Endothelial cell of umbilical vein (primary cell): Measurements from ENCODE around the gene MLIP. TPM values are rescaled to one million over a fixed set of nuclear protein-coding genes. Genes with fewer than 3 reads are reported as not detected.

Experiments
- BruUV-seq: library from RNA; stranded (reverse); fragments of 400-500 nt; replicated peaks from 2 replicates; lab custom pipeline; 2021; lab: Mats Ljungman, UMichigan
- CTCF ChIA-PET: fragments of 300-600, 350-600 bp; sonication (Branson Sonifier 250); formaldehyde crosslinking; loops from one replicate; lab custom pipeline; 2021; ENCODE audit warnings: antibody characterized with exemption, inconsistent platforms; lab: Charles Lee
- POLR2A ChIA-PET: fragments of 300-600, 350-600 bp; sonication (Branson Sonifier 250); formaldehyde crosslinking; loops from one replicate; lab custom pipeline; 2021; ENCODE audit warnings: antibody characterized with exemption, inconsistent platforms; lab: Charles Lee
- DNase-seq: peaks from one replicate; pipeline ENCODE4 v3.0.0-alpha.2; 2011; ENCODE audit warnings: low read depth, low spot score
- FAIRE-seq: peaks from 2 replicates; lab custom pipeline; 2011; peaks lifted over from hg19 to GRCh38; lab: Jason Lieb, UNC
- H2AFZ ChIP-seq: 2 replicates; pipeline ENCODE4 v1.6.0; 2012; ENCODE audit warnings: low read depth, low read length, control low read depth, inconsistent platforms
- H3K27ac ChIP-seq: 2 replicates; pipeline ENCODE4 v1.5.1; 2011; ENCODE audit warnings: low read depth, mild to moderate bottlenecking, control low read depth, low read length, moderate library complexity; ENCODE audit not compliant: insufficient read depth
- H3K27me3 ChIP-seq, 2 experiments: 2 replicates each; pipeline versions ENCODE4 v1.6.0 to v1.6.1; 2011; ENCODE audit warnings: low read length in 2 of 2, mixed read lengths in 1 of 2; ENCODE audit not compliant: control insufficient read depth in 2 of 2, insufficient read depth in 2 of 2
- H3K36me3 ChIP-seq, 2 experiments: 2 replicates in 1 of 2; 3 replicates in 1 of 2; pipeline ENCODE4 v1.5.1; 2011; ENCODE audit warnings: low read length in 2 of 2, mild to moderate bottlenecking in 1 of 2, moderate library complexity in 1 of 2; ENCODE audit not compliant: control insufficient read depth in 2 of 2, insufficient read depth in 2 of 2; ENCODE audit errors: extremely low read depth in 1 of 2
- H3K4me1 ChIP-seq: 3 replicates; pipeline ENCODE4 v1.5.1; 2011; ENCODE audit warnings: mild to moderate bottlenecking, low read length; ENCODE audit not compliant: control insufficient read depth, insufficient read depth; ENCODE audit errors: extremely low read depth
- H3K4me2 ChIP-seq: 2 replicates; pipeline ENCODE4 v1.6.1; 2011; ENCODE audit warnings: low read length, control low read depth, mixed read lengths; ENCODE audit not compliant: insufficient read depth
- H3K4me3 ChIP-seq, 3 experiments: fragments of 200-600 bp in 1 of 3; sonication (generic), shearing (Covaris generic) in 1 of 3; replicated peaks in 1 of 3; 2 replicates each; pipeline ENCODE4 v1.5.1; 2011 to 2016; ENCODE audit warnings: control low read depth in 3 of 3, low read length in 3 of 3, mild to moderate bottlenecking in 2 of 3, inconsistent platforms in 1 of 3, low read depth in 1 of 3, moderate library complexity in 1 of 3; ENCODE audit not compliant: insufficient read depth in 1 of 3
- H3K79me2 ChIP-seq: 2 replicates; pipeline ENCODE4 v1.6.0; 2012; ENCODE audit warnings: low read length, inconsistent platforms; ENCODE audit not compliant: control insufficient read depth, insufficient read depth
- H3K9ac ChIP-seq: replicated peaks from 2 replicates; pipeline ENCODE3; 2011; ENCODE audit warnings: low read length, control low read depth; ENCODE audit not compliant: insufficient read depth; ENCODE audit errors: extremely low read depth
- H3K9me1 ChIP-seq: replicated peaks from 3 replicates; pipeline ENCODE4 v1.6.0; 2011; ENCODE audit warnings: mild to moderate bottlenecking, low read length; ENCODE audit not compliant: control insufficient read depth, insufficient read depth; ENCODE audit errors: extremely low read depth
- H3K9me3 ChIP-seq: replicated peaks from 2 replicates; pipeline ENCODE4 v1.5.1; 2012; ENCODE audit warnings: low read length, inconsistent platforms; ENCODE audit not compliant: control insufficient read depth, insufficient read depth
- H4K20me1 ChIP-seq: replicated peaks from 2 replicates; pipeline ENCODE3; 2011; ENCODE audit warnings: mild to moderate bottlenecking, low read length; ENCODE audit not compliant: control insufficient read depth, insufficient read depth; ENCODE audit errors: extremely low read depth
- CTCF ChIP-seq, 2 donors: IDR thresholded peaks; 1 replicate in 1 of 2; 2 replicates in 1 of 2; pipeline ENCODE4 v1.5.1; 2011; ENCODE audit warnings: low read length in 2 of 2, mild to moderate bottlenecking in 2 of 2, moderate library complexity in 2 of 2, control low read depth in 1 of 2, inconsistent platforms in 1 of 2, low read depth in 1 of 2; ENCODE audit not compliant: insufficient read depth in 1 of 2; ENCODE audit errors: extremely low read depth in 1 of 2
- EZH2 ChIP-seq: IDR thresholded peaks from 2 replicates; pipeline ENCODE4 v1.6.1; 2012; ENCODE audit warnings: borderline replicate concordance, low read depth, mild to moderate bottlenecking, moderate library complexity, low read length, inconsistent platforms; ENCODE audit not compliant: severe bottlenecking
- FOS ChIP-seq: IDR thresholded peaks from 2 replicates; pipeline ENCODE4 v1.6.1; 2011; ENCODE audit warnings: mild to moderate bottlenecking, low read length, moderate library complexity, borderline replicate concordance; ENCODE audit not compliant: insufficient read depth
- GATA2 ChIP-seq: IDR thresholded peaks from 2 replicates; pipeline ENCODE4 v1.7.0; 2011; ENCODE audit warnings: low read depth, mild to moderate bottlenecking, moderate library complexity, mixed read lengths, low read length; ENCODE audit not compliant: insufficient read length, insufficient read depth
- JUN ChIP-seq: IDR thresholded peaks from 2 replicates; pipeline ENCODE4 v1.6.1; 2011; ENCODE audit warnings: borderline replicate concordance, low read depth; ENCODE audit not compliant: insufficient read length, insufficient read depth
- MAX ChIP-seq: IDR thresholded peaks from 2 replicates; pipeline ENCODE4 v1.6.1; 2011; ENCODE audit not compliant: insufficient read depth, insufficient read length
- MYC ChIP-seq: IDR thresholded peaks from one replicate; pipeline ENCODE4 v1.6.1; 2011; ENCODE audit warnings: mild to moderate bottlenecking, low read depth, low read length
- POLR2A ChIP-seq: IDR thresholded peaks from 2 replicates; pipeline ENCODE4 v1.6.1; 2012; ENCODE audit warnings: low read depth, mild to moderate bottlenecking, control low read depth, low read length
- POLR2AphosphoS5 ChIP-seq: IDR thresholded peaks from 2 replicates; pipeline ENCODE4 v1.6.1; 2012; ENCODE audit warnings: low read depth, mild to moderate bottlenecking, control low read depth, low read length, moderate library complexity; ENCODE audit not compliant: insufficient read depth
- dilution Hi-C: fragments of 300-500 bp; cut with MboI; formaldehyde crosslinking; loops from one replicate; pipeline ENCODE4 v1.15.0; 2019; ENCODE audit warnings: low sequenced_read_pairs; ENCODE audit not compliant: extremely low pct_ligation_motif_present
- intact Hi-C: fragments of 100-400 bp; cut with micrococcal nuclease; formaldehyde crosslinking; loops from one replicate; pipeline ENCODE4 v1.10.0; 2022
- polyA plus RNA-seq, 4 experiments: library from polyadenylated mRNA; depleted of rRNA in 3 of 4; stranded (reverse) in 3 of 4; unstranded in 1 of 4; fragments of >200 nt; gene quantifications; 2 replicates each; pipeline versions ENCODE4 v1.2.1 to v1.2.3, GENCODE V29; 2011 to 2012; ENCODE audit warnings: missing spikeins in 1 of 4
- total RNA-seq: library from RNA; stranded (reverse); gene quantifications from 2 replicates; pipeline ENCODE4 v1.2.3, GENCODE V29; 2021

MLIP gene
- total and polyA plus RNA-seq, 2 donors (not counting 3 experiments of a cell fraction or from before 2014, with no cell fraction given) = 4.1 to 11.6 TPM

- Histone ChIP-seq H3K27me3 (no peaks in the 10 kb centered on the region), H3K4me1 (peaks cover under 1% of the 10 kb centered on the region), H3K9ac (no peak overlapping the region), H2AFZ (no peak overlapping the region), H3K36me3 (no peaks in the 10 kb centered on the region), H3K4me2 (no peak overlapping the region), H3K9me1 (no peaks in the 10 kb centered on the region), H3K4me3 (no peak overlapping the region), H3K79me2 (no peaks in the 10 kb centered on the region), H3K9me3 (no peaks in the 10 kb centered on the region), H3K27ac (no peak overlapping the region), H4K20me1 (no peaks in the 10 kb centered on the region)
- DNase-seq (no peak), FAIRE-seq (no peak)
- dilution Hi-C loops (no loop called here), intact Hi-C loops (no loop called here)
- POLR2A ChIA-PET = no interaction called here
- no TSS peak for BruUV-seq
- TF ChIP-seq POLR2AphosphoS5 = no peak
- no peak for TF ChIP-seq JUN
- no peak for TF ChIP-seq MAX
- TF ChIP-seq GATA2 = no peak
- no peak for TF ChIP-seq EZH2
- no peak for TF ChIP-seq CTCF (IDR thresholded peaks at IDR 0.05; ENCODE audit: extremely low read depth in 1 of 2, insufficient read depth in 1 of 2, low read depth in 1 of 2, low read length in 2 of 2)
- no peak for TF ChIP-seq FOS
- TF ChIP-seq MYC = no peak
- TF ChIP-seq POLR2A = no peak
- CTCF ChIA-PET = no interaction called here
These were observed 29.6 kb downstream of the MLIP start for GRCh38 chr6:54140811-54141210.
